B cell (primary cell): ENCODE results near the gene ROBO2.

Experiments
- EZH2 ChIP-seq: IDR thresholded peaks from 2 replicates; pipeline ENCODE4 v1.6.1; 2012; ENCODE audit warnings: borderline replicate concordance, low read depth, mild to moderate bottlenecking, moderate library complexity, low read length; ENCODE audit not compliant: insufficient read depth, poor library complexity, severe bottlenecking
- TF ChIP-seq, protein P1 (sequence below): fragments of 200-600 bp; IDR thresholded peaks from one replicate; pipeline ENCODE4 v1.8.0; 2022; ENCODE audit warnings: antibody characterized with exemption, mild to moderate bottlenecking

DNA sequence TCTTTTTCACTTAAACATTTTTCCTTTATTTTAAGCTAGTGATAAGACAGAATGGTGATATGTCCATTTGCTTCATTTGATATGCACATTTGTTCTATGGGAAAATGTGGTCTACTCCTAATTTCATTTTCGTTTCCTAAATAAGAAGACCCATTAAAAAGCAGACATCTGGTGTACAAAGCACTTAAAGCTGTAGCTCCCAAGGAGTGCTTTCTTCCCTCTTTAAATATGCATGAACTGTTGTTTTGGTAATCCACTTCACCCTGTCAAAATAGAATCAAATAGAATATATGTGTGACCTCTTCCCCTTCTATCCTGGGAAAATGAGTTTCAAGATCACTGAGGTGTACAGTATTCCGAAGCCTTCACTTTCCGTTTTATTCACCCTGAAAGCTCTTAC is 182.8 kb downstream of the ROBO2 start:
- TF ChIP-seq, protein P1, sequence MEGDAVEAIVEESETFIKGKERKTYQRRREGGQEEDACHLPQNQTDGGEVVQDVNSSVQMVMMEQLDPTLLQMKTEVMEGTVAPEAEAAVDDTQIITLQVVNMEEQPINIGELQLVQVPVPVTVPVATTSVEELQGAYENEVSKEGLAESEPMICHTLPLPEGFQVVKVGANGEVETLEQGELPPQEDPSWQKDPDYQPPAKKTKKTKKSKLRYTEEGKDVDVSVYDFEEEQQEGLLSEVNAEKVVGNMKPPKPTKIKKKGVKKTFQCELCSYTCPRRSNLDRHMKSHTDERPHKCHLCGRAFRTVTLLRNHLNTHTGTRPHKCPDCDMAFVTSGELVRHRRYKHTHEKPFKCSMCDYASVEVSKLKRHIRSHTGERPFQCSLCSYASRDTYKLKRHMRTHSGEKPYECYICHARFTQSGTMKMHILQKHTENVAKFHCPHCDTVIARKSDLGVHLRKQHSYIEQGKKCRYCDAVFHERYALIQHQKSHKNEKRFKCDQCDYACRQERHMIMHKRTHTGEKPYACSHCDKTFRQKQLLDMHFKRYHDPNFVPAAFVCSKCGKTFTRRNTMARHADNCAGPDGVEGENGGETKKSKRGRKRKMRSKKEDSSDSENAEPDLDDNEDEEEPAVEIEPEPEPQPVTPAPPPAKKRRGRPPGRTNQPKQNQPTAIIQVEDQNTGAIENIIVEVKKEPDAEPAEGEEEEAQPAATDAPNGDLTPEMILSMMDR: no peak
- TF ChIP-seq EZH2: no peak
